Left ventricle myocardium inferior (tissue), 1 donor: ENCODE data around the gene ANGPT4. TPM values are rescaled to one million over a fixed set of nuclear protein-coding genes. Genes with fewer than 3 reads are reported as not detected.

Source experiments
- DNase-seq: peaks from one replicate; pipeline ENCODE4 v3.0.0-alpha.2; 2020
- H3K27ac ChIP-seq: fragments of 200-600 bp; replicated peaks from 2 replicates; pipeline ENCODE4 v1.8.0; 2021
- H3K27me3 ChIP-seq: fragments of 200-600 bp; 2 replicates; pipeline ENCODE4 v1.8.0; 2021; ENCODE audit warnings: low read depth
- H3K36me3 ChIP-seq: fragments of 200-600 bp; 2 replicates; pipeline ENCODE4 v1.8.0; 2021
- H3K4me1 ChIP-seq: fragments of 200-600 bp; 2 replicates; pipeline ENCODE4 v1.8.0; 2021
- H3K4me3 ChIP-seq: fragments of 200-600 bp; 2 replicates; pipeline ENCODE4 v1.8.0; 2021; ENCODE audit warnings: mild to moderate bottlenecking, moderate library complexity
- H3K9me3 ChIP-seq: fragments of 200-600 bp; replicated peaks from 2 replicates; pipeline ENCODE4 v1.8.0; 2021
- intact Hi-C: fragments of 100-400 bp; cut with micrococcal nuclease; formaldehyde crosslinking; loops from one replicate; pipeline ENCODE4 v1.11.0; 2022
- total RNA-seq: library from RNA; stranded (reverse); fragmentation: NEBNext Ultra II Directional; extraction: Animal tissue kit (Norgen Biotek cat#: 25700); gene quantifications from one replicate; pipeline ENCODE4 v1.2.1, GENCODE V29; 2021
- TF ChIP-seq, protein P1 (sequence below): fragments of 200-600 bp; IDR thresholded peaks from 2 replicates; pipeline ENCODE4 v1.8.0; 2021; ENCODE audit warnings: antibody characterized with exemption, mild to moderate bottlenecking, borderline replicate concordance
- donor health status: DM: no; HTN: yes; CAD: no; lungs with severe emphysema.

The ANGPT4 gene
- total RNA-seq, 1 donor from 2014 or later = 0.05 TPM

DNA sequence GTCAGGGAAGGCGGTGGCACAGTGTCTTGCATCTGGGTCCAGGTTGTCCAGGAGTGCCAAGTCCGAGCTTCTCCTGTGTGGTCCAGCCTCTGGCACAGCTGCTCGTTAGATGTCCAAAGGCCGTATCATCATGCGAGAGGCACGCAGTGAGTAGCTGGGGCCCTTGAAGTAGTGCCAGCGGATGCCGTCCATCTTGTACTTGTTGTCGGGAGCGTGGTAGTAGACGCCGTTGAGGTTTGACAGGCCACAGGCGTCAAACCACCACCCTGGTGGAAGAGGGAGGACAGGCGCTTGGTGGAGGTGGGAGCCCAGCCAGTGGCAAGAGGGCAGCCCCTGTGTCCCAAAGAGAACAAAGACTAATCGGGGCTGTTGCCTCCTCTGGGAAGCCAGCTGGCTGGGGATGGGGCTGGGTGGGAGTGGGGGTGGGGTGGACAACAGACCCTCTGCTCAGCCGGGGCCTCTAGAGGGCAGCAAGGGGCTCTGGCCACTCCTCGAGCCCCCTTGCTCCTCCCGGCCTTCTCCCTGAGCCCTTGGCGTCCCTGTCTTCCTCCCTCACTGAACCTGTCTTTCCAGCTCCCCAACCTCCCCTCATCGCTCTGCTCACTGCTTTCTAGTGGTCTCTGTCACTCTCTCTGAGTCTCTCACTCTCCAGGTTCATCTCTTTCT lies 43.1 kb downstream of the ANGPT4 start:
- intact Hi-C loops = no loop called here
- TF ChIP-seq, protein P1, sequence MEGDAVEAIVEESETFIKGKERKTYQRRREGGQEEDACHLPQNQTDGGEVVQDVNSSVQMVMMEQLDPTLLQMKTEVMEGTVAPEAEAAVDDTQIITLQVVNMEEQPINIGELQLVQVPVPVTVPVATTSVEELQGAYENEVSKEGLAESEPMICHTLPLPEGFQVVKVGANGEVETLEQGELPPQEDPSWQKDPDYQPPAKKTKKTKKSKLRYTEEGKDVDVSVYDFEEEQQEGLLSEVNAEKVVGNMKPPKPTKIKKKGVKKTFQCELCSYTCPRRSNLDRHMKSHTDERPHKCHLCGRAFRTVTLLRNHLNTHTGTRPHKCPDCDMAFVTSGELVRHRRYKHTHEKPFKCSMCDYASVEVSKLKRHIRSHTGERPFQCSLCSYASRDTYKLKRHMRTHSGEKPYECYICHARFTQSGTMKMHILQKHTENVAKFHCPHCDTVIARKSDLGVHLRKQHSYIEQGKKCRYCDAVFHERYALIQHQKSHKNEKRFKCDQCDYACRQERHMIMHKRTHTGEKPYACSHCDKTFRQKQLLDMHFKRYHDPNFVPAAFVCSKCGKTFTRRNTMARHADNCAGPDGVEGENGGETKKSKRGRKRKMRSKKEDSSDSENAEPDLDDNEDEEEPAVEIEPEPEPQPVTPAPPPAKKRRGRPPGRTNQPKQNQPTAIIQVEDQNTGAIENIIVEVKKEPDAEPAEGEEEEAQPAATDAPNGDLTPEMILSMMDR = no peak
- peaks cover 52% of the 10 kb centered on the region for H3K27me3 ChIP-seq
- H3K36me3 ChIP-seq = no peaks in the 10 kb centered on the region
- no peak overlapping the region for H3K4me3 ChIP-seq
- no peak overlapping the region for H3K27ac ChIP-seq
- no peaks in the 10 kb centered on the region for H3K4me1 ChIP-seq
- H3K9me3 ChIP-seq = no peaks in the 10 kb centered on the region
- DNase-seq = no peak

DNA sequence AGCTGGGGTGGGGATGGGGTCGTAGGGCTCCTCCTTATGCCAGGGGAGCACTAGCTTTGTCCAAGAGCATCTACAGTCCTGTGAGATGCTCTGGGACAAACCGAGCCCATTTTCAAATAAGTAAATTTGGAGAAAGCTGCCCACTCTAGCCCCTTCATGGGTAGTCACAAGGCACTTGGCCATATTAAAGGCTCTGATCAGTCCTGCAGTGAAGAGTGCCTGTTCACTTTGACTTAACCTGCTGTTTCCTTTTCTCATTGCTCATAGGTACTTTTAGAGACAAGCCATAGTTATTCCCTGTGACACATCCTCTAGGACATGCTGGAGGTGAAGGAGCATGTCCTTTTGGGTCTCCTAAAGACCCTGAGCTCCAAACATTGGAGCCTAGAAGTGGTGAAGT lies 44.2 kb downstream of the ANGPT4 start:
- H3K27ac ChIP-seq = no peak overlapping the region
- peaks cover 52% of the 10 kb centered on the region for H3K27me3 ChIP-seq
- no peaks in the 10 kb centered on the region for H3K9me3 ChIP-seq
- intact Hi-C loops = no loop called here
- H3K36me3 ChIP-seq = no peaks in the 10 kb centered on the region
- no peaks in the 10 kb centered on the region for H3K4me1 ChIP-seq
- TF ChIP-seq, protein P1 = no peak
- DNase-seq = no peak
- no peak overlapping the region for H3K4me3 ChIP-seq

DNA sequence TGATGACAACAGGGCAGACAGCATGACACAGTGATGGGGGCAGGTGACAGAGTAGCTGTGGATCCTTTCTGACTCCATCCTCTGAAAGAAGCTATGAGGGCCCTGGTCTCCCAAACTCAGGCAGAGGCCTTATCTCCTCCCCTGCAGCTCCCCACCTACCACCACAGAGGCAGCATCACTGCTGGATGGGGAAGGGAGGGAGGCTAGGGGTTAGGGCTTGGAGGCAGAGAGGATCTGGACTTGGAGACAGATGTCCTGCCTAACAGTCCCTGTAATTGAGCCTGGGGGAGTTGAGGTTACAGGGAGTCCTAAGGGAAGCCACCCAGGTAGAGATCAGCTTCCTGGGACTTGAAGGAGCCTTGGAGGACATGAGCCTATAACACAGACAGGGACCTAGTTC lies 44.7 kb downstream of the ANGPT4 start:
- no peaks in the 10 kb centered on the region for H3K9me3 ChIP-seq
- DNase-seq = no peak
- peaks cover 52% of the 10 kb centered on the region for H3K27me3 ChIP-seq
- TF ChIP-seq, protein P1 = no peak
- H3K36me3 ChIP-seq = no peaks in the 10 kb centered on the region
- H3K4me1 ChIP-seq = no peaks in the 10 kb centered on the region
- no peak overlapping the region for H3K27ac ChIP-seq
- no peak overlapping the region for H3K4me3 ChIP-seq
- intact Hi-C loops = no loop called here

DNA sequence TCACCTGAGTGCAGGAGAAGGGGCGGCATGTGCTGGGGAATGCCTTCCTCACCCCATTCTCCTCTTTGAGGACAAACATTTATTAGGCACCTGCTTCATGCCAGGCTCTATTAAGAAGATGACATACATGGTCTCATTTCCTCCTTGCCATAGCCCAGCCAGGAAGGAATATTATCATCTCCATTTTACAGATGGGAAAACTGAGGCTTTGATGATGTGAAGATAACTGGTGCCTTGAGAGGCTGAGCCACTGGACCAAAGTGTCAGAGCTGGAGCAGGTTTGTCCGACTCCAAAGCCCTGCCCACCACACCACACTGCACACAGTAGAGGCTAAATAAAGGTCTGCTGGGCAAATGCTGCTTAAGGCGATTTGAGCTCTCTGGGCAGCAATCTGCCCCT lies 45.4 kb downstream of the ANGPT4 start:
- Histone ChIP-seq H3K27me3 (peaks cover 52% of the 10 kb centered on the region), H3K4me1 (no peaks in the 10 kb centered on the region), H3K27ac (no peak overlapping the region), H3K36me3 (no peaks in the 10 kb centered on the region), H3K4me3 (no peak overlapping the region), H3K9me3 (no peaks in the 10 kb centered on the region)
- DNase-seq = no peak
- TF ChIP-seq, protein P1 = no peak
- intact Hi-C loops = no loop called here

DNA sequence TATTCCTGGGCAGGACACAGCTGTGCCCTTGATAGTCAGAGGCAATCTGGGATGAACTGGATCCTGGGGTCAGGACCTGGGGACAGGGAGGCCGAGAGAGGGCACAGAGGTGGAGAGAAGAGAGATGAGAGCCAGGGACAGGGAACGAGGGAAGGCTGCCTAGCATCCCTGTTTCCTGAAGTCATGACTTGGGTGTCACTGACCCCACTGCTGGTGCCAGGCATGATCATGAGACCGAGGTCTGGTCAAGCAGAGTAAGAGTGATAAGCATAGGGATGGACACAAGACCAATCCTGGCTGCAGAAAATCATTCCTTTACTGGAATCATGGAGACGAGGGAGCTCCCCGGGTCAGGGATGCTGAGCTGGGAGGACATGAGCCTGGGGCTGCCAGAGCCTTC lies 46.5 kb downstream of the ANGPT4 start:
- intact Hi-C loops = no loop called here
- DNase-seq = no peak
- H3K27me3 ChIP-seq = peaks cover 58% of the 10 kb centered on the region
- H3K27ac ChIP-seq = no peak overlapping the region
- no peaks in the 10 kb centered on the region for H3K9me3 ChIP-seq
- H3K4me3 ChIP-seq = no peak overlapping the region
- TF ChIP-seq, protein P1 = no peak
- H3K4me1 ChIP-seq = no peaks in the 10 kb centered on the region
- no peaks in the 10 kb centered on the region for H3K36me3 ChIP-seq
